Esophagus squamous epithelium (tissue), 5 donors: ENCODE measurements around the gene LRP1B. TPM values are rescaled to one million over a fixed set of nuclear protein-coding genes. Genes with fewer than 3 reads are reported as not detected.

ENCODE experiments used
- DNase-seq: peaks from one replicate; lab custom pipeline; 2025; lab: John Stamatoyannopoulos, UW
- H3K27ac ChIP-seq, 4 donors: fragments of 200-600 bp; sonication (generic); one replicate each; pipeline ENCODE4 v1.5.1; 2016 to 2019; ENCODE audit warnings: mild to moderate bottlenecking in 1 of 4
- H3K27me3 ChIP-seq, 4 donors: fragments of 200-600 bp; sonication (generic); 1 replicate in 3 of 4; 2 replicates in 1 of 4; pipeline versions ENCODE4 v1.5.1 to v1.6.0; 2017 to 2021; ENCODE audit warnings: antibody characterized with exemption in 1 of 4
- H3K36me3 ChIP-seq, 3 donors: fragments of 200-600 bp; sonication (generic); one replicate each; pipeline ENCODE4 v1.5.1; 2016 to 2019
- H3K4me1 ChIP-seq, 3 donors: fragments of 200-600 bp; sonication (generic); one replicate each; pipeline ENCODE4 v1.5.1; 2017 to 2019
- H3K4me3 ChIP-seq, 4 donors: fragments of 200-600 bp; sonication (generic); 1 replicate in 3 of 4; 2 replicates in 1 of 4; pipeline ENCODE4 v1.5.1; 2016 to 2019; ENCODE audit warnings: mild to moderate bottlenecking in 2 of 4, moderate library complexity in 1 of 4
- H3K9me3 ChIP-seq, 3 donors: fragments of 200-600 bp; sonication (generic); one replicate each; pipeline ENCODE4 v1.5.1; 2016 to 2019
- POLR2A ChIP-seq, 4 donors: fragments of 450-650 bp; IDR thresholded peaks; one replicate each; pipeline ENCODE4 v1.6.1; 2017; ENCODE audit warnings: antibody characterized with exemption in 4 of 4, mild to moderate bottlenecking in 4 of 4, moderate library complexity in 3 of 4
- WGBS, 2 donors: methylation state at CpG; one replicate each; pipeline ENCODE4 v1.1.5; 2018; 5-methylcytosine and 5-hydroxymethylcytosine counted together
- intact Hi-C: fragments of 100-400 bp; cut with DNase I; formaldehyde crosslinking; loops from one replicate; pipeline ENCODE4 v1.15.0; 2022
- total RNA-seq, 4 donors: library from RNA; depleted of rRNA; stranded (reverse); fragments of >200 nt; gene quantifications; one replicate each; pipeline ENCODE4 v1.1.0, GENCODE V29; 2016
- TF ChIP-seq, protein P1 (sequence below), 6 experiments: fragments of 450-650 bp in 4 of 6; fragments of 200-600 bp in 2 of 6; sonication (generic) in 2 of 6; IDR thresholded peaks; one replicate each; pipeline ENCODE4 v1.5.1; 2016 to 2019; ENCODE audit warnings: antibody characterized with exemption in 6 of 6, mild to moderate bottlenecking in 4 of 6, moderate library complexity in 4 of 6
- donor health status: DM: yes; HTN: yes; CAD: no.

LRP1B gene
- total RNA-seq, 4 donors from 2014 or later = 0.04 to 1.1 (median 0.23) TPM

DNA sequence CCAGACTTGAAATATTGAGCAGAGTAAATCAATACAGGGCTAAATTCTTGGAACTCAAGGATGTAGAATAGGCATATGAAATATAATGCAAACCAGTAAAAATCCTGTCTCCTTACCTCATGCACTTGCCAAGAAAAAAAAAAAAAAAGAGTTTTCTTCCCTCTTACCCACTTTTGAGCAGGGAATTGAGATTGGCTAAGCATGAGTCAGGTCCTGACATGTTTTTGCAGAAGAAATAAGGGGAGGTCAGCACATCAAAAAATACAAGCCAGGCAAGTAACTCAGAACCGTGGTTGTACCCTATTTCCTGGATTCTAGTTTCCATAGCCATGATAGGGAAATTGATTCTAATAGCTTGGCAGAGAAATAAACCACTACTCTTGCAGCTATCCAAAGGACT, 1526.7 kb downstream of the LRP1B start:
- intact Hi-C loops = no loop called here
- 0 to 23% methylated on average over 1 of the region's 1 CpG for WGBS, 2 donors
- DNase-seq = no peak
- no peaks in the 10 kb centered on the region for H3K9me3 ChIP-seq
- H3K27me3 ChIP-seq = no peaks in the 10 kb centered on the region
- H3K4me3 ChIP-seq = no peak overlapping the region
- TF ChIP-seq POLR2A (IDR thresholded peaks at IDR 0.05) = no peak
- TF ChIP-seq, protein P1, sequence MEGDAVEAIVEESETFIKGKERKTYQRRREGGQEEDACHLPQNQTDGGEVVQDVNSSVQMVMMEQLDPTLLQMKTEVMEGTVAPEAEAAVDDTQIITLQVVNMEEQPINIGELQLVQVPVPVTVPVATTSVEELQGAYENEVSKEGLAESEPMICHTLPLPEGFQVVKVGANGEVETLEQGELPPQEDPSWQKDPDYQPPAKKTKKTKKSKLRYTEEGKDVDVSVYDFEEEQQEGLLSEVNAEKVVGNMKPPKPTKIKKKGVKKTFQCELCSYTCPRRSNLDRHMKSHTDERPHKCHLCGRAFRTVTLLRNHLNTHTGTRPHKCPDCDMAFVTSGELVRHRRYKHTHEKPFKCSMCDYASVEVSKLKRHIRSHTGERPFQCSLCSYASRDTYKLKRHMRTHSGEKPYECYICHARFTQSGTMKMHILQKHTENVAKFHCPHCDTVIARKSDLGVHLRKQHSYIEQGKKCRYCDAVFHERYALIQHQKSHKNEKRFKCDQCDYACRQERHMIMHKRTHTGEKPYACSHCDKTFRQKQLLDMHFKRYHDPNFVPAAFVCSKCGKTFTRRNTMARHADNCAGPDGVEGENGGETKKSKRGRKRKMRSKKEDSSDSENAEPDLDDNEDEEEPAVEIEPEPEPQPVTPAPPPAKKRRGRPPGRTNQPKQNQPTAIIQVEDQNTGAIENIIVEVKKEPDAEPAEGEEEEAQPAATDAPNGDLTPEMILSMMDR (IDR thresholded peaks at IDR 0.05) = no peak
- H3K27ac ChIP-seq = no peak overlapping the region
- H3K36me3 ChIP-seq = no peaks in the 10 kb centered on the region
- H3K4me1 ChIP-seq = no peaks in the 10 kb centered on the region

DNA sequence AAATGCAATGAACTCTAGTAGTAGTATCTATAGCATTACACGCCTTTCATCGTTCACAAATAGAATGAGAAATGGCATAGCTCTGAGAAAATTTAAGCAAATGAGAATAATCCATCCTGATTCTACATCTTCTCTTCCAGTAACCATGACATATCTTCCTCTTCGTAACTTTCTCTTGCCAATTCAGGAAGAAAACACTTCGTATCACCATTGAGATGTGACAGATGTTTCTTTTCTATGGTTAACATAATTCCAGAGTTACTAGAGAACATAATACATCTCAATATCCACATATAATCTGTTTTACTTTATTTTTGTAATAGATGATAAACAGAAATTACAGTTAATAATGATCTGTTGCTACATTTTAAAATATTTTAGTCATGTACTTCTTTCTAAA, 1527.4 kb downstream of the LRP1B start:
- no peaks in the 10 kb centered on the region for H3K27me3 ChIP-seq
- no peak for DNase-seq
- H3K9me3 ChIP-seq = no peaks in the 10 kb centered on the region
- H3K27ac ChIP-seq = no peak overlapping the region
- H3K36me3 ChIP-seq = no peaks in the 10 kb centered on the region
- intact Hi-C loops = no loop called here
- no peak for TF ChIP-seq POLR2A (IDR thresholded peaks at IDR 0.05)
- TF ChIP-seq, protein P1 (IDR thresholded peaks at IDR 0.05) = no peak
- 62 to 69% methylated on average over 4 of the region's 4 CpGs for WGBS, 2 donors
- no peaks in the 10 kb centered on the region for H3K4me1 ChIP-seq
- H3K4me3 ChIP-seq = no peak overlapping the region

DNA sequence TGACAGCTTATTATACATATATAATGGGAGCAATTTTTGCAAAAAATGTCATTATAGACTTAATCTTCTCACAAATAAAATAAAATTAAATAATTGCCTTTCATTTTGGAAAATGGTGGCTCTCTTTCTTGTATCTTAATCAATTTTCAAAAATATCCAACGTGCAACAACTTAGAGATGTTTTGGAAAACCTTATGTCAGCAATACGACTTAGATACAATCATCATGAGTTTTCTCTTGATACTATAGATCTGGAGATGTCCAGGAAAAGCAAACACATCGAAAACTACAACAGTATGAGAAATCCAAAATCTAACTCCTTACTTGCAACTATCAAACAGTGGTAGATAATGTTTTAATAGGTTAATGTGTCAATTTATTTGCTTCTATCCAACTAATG, 1529.0 kb downstream of the LRP1B start:
- TF ChIP-seq, protein P1 (IDR thresholded peaks at IDR 0.05) = no peak
- no peak for TF ChIP-seq POLR2A (IDR thresholded peaks at IDR 0.05)
- 43 to 50% methylated on average over 3 of the region's 3 CpGs for WGBS, 2 donors
- no peaks in the 10 kb centered on the region for H3K4me1 ChIP-seq
- no peak overlapping the region for H3K27ac ChIP-seq
- no peaks in the 10 kb centered on the region for H3K27me3 ChIP-seq
- no peaks in the 10 kb centered on the region for H3K36me3 ChIP-seq
- no peak overlapping the region for H3K4me3 ChIP-seq
- no peak for DNase-seq
- no peaks in the 10 kb centered on the region for H3K9me3 ChIP-seq
- intact Hi-C loops = no loop called here

DNA sequence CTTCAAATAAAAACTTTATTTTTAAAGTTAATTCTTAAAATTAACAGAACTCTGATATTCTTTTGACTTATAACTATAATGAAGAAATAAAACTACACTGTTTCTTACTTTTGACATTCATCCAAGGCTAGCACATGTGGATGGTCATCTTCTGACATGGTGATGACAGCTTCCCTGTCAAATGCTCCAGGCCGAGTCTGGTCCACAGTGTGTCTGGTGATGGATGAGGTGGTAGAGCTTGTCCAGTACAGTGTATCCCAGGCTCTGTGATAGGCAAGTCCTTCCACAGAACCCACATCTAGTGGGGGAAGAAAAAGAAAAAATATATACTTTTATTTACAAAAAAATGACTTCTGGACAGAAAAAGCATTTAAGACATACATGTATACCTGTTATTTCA, 1529.5 kb downstream of the LRP1B start:
- WGBS, 2 donors = 18 to 61% methylated on average over 1 of the region's 1 CpG
- DNase-seq = no peak
- Histone ChIP-seq H3K36me3 (no peaks in the 10 kb centered on the region), H3K27ac (no peak overlapping the region), H3K9me3 (no peaks in the 10 kb centered on the region), H3K4me3 (no peak overlapping the region), H3K27me3 (no peaks in the 10 kb centered on the region), H3K4me1 (no peaks in the 10 kb centered on the region)
- intact Hi-C loops = no loop called here
- TF ChIP-seq, protein P1 (IDR thresholded peaks at IDR 0.05) = no peak
- TF ChIP-seq POLR2A (IDR thresholded peaks at IDR 0.05) = no peak

DNA sequence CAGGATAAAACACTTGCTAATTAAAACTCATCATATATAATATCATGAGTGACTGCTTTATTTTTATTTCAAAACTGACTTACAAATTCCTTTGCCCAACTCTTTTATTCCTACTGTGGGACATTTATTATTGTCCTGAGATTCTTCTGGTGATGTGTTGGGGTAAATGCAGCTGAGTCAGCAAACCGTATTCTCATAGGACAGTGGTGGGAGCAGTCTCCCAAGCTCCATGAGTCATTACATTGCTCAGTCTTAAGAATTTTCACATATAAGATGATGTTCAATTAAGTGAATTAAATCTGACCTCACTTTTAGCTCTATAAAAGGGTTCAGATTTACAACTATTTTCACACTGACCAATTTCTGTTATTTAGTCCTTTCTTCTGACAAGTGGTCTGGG, 1530.7 kb downstream of the LRP1B start:
- H3K4me1 ChIP-seq = no peaks in the 10 kb centered on the region

More for the DNA sequence above, 1530.7 kb downstream of the LRP1B start:
- TF ChIP-seq, protein P1 (IDR thresholded peaks at IDR 0.05) = no peak
- TF ChIP-seq POLR2A (IDR thresholded peaks at IDR 0.05) = no peak
- intact Hi-C loops = no loop called here
- H3K36me3 ChIP-seq = no peaks in the 10 kb centered on the region
- H3K4me3 ChIP-seq = no peak overlapping the region
- H3K27ac ChIP-seq = no peak overlapping the region
- 44 to 48% methylated on average over 1 of the region's 1 CpG for WGBS, 2 donors
- DNase-seq = no peak
- no peaks in the 10 kb centered on the region for H3K9me3 ChIP-seq
- H3K27me3 ChIP-seq = no peaks in the 10 kb centered on the region
